Body of pancreas (tissue), 4 donors: Measurements from ENCODE around the gene TMEM63C.

Experiments used
- POLR2A ChIP-seq, 3 donors: fragments of 450-650 bp; IDR thresholded peaks; one replicate each; pipeline ENCODE4 v1.6.1; 2016; ENCODE audit warnings: antibody characterized with exemption in 3 of 3, mild to moderate bottlenecking in 2 of 3
- TF ChIP-seq, protein P1 (sequence below), 7 experiments: fragments of 450-650 bp in 4 of 7; fragments of 200-600 bp in 3 of 7; sonication (generic) in 3 of 7; IDR thresholded peaks; one replicate each; pipeline ENCODE4 v1.5.1; 2016 to 2019; ENCODE audit warnings: antibody characterized with exemption in 7 of 7

DNA sequence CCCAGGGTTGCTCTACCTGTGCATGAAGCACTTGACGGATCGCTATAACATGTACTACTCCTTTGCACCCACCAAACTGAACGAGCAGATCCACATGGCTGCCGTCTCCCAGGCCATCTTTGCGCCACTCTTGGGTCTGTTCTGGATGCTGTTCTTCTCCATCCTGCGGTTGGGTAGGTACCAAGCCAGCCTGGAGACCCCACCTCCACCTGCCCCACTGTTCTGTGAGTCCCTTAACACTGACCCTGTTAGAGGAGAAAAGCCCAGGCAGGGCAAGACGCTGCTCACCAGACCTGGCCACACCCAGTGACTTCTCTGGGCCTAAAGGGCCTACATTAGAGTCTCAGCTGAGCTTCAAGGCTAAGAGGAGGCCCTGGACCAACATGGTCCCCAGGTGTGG lies 67.7 kb downstream of the TMEM63C start:
- TF ChIP-seq, protein P1, sequence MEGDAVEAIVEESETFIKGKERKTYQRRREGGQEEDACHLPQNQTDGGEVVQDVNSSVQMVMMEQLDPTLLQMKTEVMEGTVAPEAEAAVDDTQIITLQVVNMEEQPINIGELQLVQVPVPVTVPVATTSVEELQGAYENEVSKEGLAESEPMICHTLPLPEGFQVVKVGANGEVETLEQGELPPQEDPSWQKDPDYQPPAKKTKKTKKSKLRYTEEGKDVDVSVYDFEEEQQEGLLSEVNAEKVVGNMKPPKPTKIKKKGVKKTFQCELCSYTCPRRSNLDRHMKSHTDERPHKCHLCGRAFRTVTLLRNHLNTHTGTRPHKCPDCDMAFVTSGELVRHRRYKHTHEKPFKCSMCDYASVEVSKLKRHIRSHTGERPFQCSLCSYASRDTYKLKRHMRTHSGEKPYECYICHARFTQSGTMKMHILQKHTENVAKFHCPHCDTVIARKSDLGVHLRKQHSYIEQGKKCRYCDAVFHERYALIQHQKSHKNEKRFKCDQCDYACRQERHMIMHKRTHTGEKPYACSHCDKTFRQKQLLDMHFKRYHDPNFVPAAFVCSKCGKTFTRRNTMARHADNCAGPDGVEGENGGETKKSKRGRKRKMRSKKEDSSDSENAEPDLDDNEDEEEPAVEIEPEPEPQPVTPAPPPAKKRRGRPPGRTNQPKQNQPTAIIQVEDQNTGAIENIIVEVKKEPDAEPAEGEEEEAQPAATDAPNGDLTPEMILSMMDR (IDR thresholded peaks at IDR 0.05), result no peak
- TF ChIP-seq POLR2A (IDR thresholded peaks at IDR 0.05), result no peak
